ENCODE data around the gene COL23A1.

The COL23A1 gene

GRCh38 chr5:178469975-178470759 is 120.0 kb downstream of the COL23A1 start:
- DNase-seq, result peak; percentile 91

DNA sequence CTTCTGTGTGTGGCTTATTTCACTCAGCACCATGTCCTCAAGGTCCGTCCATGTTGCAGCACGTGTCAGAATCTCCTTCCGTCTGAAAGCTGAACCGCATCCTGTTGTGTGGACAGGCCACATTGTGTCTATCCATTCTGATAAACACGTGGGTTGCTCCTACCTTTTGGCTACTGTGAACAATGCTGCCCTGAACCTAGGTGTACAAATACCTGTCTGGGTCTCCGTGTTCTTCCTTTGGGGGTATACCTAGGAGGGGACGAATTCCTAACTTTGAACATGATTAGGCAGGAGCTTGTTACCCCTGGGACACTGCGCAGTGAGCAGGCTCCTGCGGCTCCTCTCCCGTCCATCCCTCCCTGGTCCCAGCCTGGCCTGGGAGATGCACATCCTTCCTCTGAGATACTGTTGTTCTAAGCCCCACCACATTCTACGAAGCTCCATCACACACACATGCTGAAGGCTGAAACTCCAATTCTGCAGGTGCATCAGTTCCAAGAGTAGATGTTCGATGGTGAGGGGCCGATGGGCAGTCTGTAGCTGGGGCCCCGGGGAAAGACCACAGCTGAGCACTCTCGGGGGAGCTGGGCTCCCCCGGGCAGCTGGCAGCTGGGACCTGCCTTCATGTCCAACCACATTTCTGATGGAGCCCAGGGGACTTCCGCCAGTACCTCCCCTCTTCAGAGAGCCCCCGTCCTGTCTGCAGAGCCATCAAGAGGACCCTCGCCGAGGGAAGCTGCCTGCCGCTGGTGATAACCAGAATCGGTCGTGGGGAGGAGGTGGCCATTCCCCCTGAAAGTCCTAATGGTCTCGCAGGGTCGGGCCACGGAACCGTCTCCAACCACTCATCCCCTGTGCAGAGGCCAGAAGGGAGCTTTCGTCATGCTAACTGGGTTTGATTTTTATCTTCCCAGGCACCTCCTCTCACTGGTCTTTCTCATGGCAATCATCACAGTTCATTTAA is 120.9 kb downstream of the COL23A1 start:
- no peak for DNase-seq

GRCh38 chr5:178468196-178468685 is 122.0 kb downstream of the COL23A1 start:
- peak; percentile 19 for DNase-seq

DNA sequence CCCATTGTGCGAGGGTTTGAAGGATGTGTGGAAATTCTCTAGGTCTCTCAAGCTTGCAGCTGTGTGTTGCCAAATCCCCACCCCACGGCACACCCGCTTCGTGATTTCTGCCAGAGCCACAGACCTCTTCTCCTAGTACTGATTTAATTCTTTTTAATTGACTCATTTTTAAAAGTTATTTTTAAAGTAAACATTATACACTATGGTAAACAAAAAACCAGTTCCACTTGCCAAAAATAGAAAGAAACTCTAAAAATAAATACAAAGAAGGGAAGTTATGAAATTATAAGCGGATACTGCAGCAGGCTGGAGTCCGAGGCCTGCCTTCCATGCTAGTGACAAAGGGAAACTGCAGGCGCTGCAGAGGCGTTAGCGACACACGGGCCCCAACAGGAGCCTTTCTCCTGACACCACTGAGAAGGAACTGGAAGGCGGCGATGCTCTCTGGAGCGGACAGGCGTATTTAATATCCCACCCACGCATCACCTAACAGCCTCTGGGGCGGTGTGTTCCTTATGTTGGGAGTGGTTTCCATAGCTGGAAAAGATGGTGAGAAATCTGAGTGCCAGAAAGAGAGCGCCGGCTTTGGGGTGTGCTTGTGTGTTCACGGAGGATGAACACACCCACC is 122.5 kb downstream of the COL23A1 start:
- DNase-seq, result no peak

GRCh38 chr5:178467205-178467567 is 123.0 kb downstream of the COL23A1 start:
- no peak for DNase-seq

- DNase-seq, result no peak
Observed at GRCh38 chr5:178466342-178466741, 123.9 kb downstream of the COL23A1 start.

DNA sequence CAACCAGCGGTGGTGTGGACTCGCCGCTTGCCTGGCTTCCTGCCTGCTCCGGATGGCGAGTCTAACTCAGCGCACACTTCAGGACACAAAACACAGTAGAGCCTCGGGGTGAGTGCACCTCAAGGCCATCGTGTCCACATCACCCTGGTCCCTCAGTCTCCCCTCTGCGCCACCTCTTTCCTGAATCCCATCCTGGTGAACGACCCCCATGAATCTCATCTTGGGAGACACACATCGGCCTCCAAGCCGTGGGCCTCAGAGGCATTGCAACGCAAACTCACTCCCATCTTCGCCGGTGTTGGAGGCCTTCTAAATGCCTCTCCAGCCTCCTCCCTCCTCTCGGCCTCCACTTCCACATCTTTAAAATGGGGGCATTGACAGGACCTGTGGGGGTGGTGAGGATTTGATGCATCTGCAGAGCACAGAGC is 124.3 kb downstream of the COL23A1 start:
- DNase-seq, result no peak

- DNase-seq, result no peak
Observed at GRCh38 chr5:178465228-178465860, 124.8 kb downstream of the COL23A1 start.

- no peak for DNase-seq
Observed at GRCh38 chr5:178464431-178465048, 125.7 kb downstream of the COL23A1 start.

DNA sequence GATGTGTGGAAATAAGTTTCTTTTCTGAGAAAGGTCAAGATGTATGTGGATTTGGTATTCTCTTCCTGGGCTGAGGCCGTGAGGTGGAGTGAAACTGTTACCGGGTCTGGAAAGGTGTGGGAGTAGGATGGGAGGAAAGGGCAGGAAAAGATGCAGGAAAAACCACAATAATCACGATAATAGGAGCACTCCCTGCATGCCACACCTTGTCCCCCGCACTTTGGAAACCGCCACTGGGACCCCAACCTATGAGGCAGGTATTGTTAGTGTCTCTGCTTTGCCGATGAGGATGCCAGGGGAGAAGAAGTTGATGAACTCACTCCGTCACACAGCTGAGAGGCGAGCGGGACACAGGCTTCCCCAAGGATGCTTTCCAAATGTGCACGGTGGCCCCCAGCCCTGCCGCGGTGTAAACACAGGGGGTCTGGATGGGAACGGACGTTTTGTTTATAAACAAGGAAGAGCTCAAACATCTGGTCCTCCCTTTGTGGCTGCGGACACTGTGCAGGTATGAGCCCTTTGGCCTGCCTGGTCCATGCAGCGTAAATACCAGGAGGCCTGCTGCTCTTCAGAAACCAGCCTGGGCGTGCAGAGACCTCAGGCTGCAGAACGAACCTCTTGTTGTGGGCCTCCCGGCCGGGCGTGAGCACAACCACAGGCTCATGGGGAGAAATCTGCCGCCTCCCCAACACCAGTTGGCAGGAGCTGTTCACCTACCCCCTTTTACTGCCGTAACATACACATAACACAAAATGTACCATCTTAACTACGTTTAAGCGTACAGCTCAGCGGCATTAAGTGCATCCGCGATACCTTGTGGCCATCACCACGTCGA is 126.7 kb downstream of the COL23A1 start:
- no peak for DNase-seq

DNA sequence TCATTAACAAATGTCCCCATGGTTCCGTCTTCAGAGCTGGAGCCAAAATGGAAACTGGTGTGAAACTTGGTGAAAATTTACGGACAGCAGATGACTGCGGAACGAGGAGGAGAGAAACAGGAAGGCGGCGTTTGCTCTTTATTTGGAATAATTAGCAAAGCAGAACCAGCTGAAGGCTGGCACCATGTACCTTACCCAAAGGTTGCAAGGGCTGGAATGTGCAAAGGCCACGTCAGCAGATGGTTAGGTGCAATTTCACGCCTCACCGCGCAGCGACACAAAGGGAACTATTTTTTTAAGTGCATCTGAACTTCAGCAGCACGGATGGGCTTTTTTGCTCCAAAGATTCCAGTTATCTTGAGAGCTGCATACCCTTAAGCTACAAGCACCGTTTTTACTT is 127.4 kb downstream of the COL23A1 start:
- DNase-seq, result no peak

- no peak for DNase-seq
Observed at GRCh38 chr5:178462076-178462475, 128.1 kb downstream of the COL23A1 start.

- DNase-seq, result peak; percentile 77
Observed at GRCh38 chr5:178461004-178461730, 129.0 kb downstream of the COL23A1 start.

DNA sequence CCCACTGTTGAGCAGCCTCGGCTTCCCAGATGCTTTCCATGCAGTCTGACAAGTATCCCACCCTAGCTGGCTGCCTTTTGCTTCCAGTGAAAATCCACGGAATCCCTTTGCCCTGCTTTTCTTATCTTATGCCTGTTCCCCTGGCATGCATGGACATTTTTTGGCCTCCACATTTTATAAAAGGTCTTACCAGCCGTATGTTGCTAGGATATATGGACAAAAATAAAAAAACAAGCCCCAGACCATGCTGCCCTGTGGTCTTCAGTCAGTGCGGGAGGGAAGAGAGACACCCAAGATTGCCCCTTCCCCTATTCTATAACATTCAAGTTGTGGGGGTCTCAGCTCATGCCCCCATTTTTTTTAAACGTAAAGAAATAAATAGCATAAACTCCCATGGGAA is 129.6 kb downstream of the COL23A1 start:
- DNase-seq, result no peak

DNA sequence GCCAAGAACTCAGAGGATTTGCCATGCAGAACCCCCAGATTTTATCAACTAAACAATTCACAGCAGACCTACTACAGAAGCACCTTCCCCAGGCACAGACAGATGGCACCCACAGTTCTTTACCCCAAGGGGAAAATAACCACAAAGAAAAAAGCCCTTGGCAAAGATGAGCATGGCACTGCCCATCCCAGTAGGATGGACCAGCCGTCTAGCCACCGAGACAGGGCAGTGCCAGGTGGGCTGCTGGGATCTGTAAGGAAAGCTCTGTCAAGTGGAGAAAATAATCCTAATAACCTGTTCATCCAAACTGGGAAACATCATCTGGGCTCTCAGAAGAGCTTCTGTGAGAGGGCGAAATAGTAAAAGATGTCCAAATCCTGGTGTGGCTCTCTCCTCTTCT is 130.0 kb downstream of the COL23A1 start:
- DNase-seq, result no peak

GRCh38 chr5:178458140-178458539 is 132.1 kb downstream of the COL23A1 start:
- no peak for DNase-seq

DNA sequence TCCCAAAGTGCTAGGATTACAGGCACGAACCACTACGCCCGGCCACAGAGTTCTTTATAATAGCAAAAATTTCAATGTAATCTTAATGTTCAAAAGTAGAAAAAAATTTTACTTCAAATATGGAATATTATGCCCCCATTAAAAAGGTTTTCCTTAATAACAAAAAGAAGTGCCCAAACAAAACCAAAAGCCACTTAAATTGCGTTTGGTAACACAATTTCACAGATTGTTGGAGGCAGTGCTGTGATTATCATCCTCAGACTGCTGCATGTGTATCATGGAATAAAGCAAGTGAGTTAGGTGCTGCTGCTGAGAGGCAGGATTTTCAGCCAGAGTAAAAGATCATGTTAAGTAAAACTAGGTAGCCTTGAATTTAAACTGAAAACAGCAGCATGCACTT is 132.7 kb downstream of the COL23A1 start:
- no peak for DNase-seq

- no peak for DNase-seq
Observed at GRCh38 chr5:178455480-178455835, 134.7 kb downstream of the COL23A1 start.

- DNase-seq, result no peak
Observed at GRCh38 chr5:178454821-178455479, 135.2 kb downstream of the COL23A1 start.

DNA sequence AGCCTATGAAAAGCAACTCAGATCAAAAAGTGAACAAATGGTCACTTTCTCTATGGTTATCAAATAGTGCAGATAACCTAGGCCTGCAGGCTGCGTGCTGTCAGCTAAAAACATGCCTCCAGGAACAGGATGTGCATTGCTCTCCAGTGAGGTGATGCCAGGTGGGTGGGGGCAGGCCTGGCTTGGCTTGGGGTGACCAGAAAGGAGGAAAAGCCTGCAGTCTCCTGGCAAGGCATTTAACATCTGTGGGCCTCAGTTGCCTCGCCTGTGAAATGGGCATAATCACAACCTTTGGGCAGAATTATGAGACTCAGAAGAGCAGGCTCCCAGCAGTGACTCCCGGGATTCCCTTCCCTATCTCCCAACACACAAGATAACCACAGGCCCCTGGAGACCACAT is 135.9 kb downstream of the COL23A1 start:
- no peak for DNase-seq

Measured in NCI-H82 (cell line).